Liver (tissue), 9 donors: ENCODE results near the gene FRMD6. TPM values are rescaled to one million over a fixed set of nuclear protein-coding genes. Genes with fewer than 3 reads are reported as not detected.

Source experiments
- DNase-seq: peaks from one replicate; pipeline ENCODE4 v3.0.0-alpha.2; 2017; ENCODE audit warnings: low spot score
- H3K27ac ChIP-seq, 2 donors: one replicate each; pipeline ENCODE4 v1.7.0; 2013; ENCODE audit warnings: inconsistent platforms in 2 of 2, low read length in 2 of 2, control low read depth in 1 of 2, low read depth in 1 of 2, mild to moderate bottlenecking in 1 of 2
- H3K27me3 ChIP-seq, 4 donors: one replicate each; pipeline versions ENCODE4 v1.6.1 to v1.7.0; 2013; ENCODE audit warnings: low read length in 3 of 4, inconsistent platforms in 1 of 4, mild to moderate bottlenecking in 1 of 4, moderate library complexity in 1 of 4; ENCODE audit not compliant: control insufficient read depth in 4 of 4, insufficient read depth in 4 of 4
- H3K36me3 ChIP-seq, 4 donors: one replicate each; pipeline versions ENCODE4 v1.6.1 to v1.7.0; 2013; ENCODE audit warnings: low read length in 3 of 4, mild to moderate bottlenecking in 3 of 4, low read depth in 1 of 4, moderate library complexity in 1 of 4; ENCODE audit not compliant: control insufficient read depth in 4 of 4, insufficient read depth in 3 of 4
- H3K4me1 ChIP-seq, 4 donors: one replicate each; pipeline versions ENCODE4 v1.6.1 to v1.7.0; 2013; ENCODE audit warnings: low read length in 3 of 4, mild to moderate bottlenecking in 3 of 4, moderate library complexity in 1 of 4; ENCODE audit not compliant: control insufficient read depth in 4 of 4, insufficient read depth in 4 of 4
- H3K4me3 ChIP-seq, 3 donors: one replicate each; pipeline versions ENCODE4 v1.6.1 to v1.7.0; 2013; ENCODE audit warnings: low read length in 3 of 3, control low read depth in 1 of 3, low read depth in 1 of 3, mild to moderate bottlenecking in 1 of 3
- H3K9ac ChIP-seq, 2 donors: one replicate each; pipeline ENCODE4 v1.7.0; 2013; ENCODE audit warnings: low read length in 2 of 2, mild to moderate bottlenecking in 2 of 2, moderate library complexity in 2 of 2, control low read depth in 1 of 2, low read depth in 1 of 2
- H3K9me3 ChIP-seq, 4 donors: one replicate each; pipeline versions ENCODE4 v1.6.1 to v1.7.0; 2013; ENCODE audit warnings: low read length in 3 of 4; ENCODE audit not compliant: control insufficient read depth in 4 of 4
- ATF3 ChIP-seq: IDR thresholded peaks from 2 replicates; pipeline ENCODE4 v1.6.1; 2016; ENCODE audit warnings: antibody characterized with exemption
- CTCF ChIP-seq: fragments of 150-350 bp; IDR thresholded peaks from 2 replicates; pipeline ENCODE4 v1.5.1; 2017; ENCODE audit warnings: improper control_type of control experiment, low read depth, low read length; ENCODE audit not compliant: missing input control
- EGR1 ChIP-seq, 2 donors: IDR thresholded peaks; 2 replicates each; pipeline ENCODE4 v1.6.1; 2016 to 2018; ENCODE audit warnings: antibody characterized with exemption in 2 of 2, low read depth in 2 of 2
- FOXA1 ChIP-seq: IDR thresholded peaks from 2 replicates; pipeline ENCODE4 v1.6.1; 2016; ENCODE audit warnings: antibody characterized with exemption
- FOXA2 ChIP-seq: IDR thresholded peaks from 2 replicates; pipeline ENCODE4 v1.6.1; 2016; ENCODE audit warnings: antibody characterized with exemption
- GABPA ChIP-seq, 2 donors: IDR thresholded peaks in 1 of 2; conservative IDR thresholded peaks in 1 of 2; 2 replicates each; pipeline ENCODE4 v1.6.1; 2016; ENCODE audit warnings: antibody characterized with exemption in 2 of 2, mild to moderate bottlenecking in 1 of 2, moderate library complexity in 1 of 2
- HNF4A ChIP-seq, 2 donors: conservative IDR thresholded peaks; 2 replicates each; pipeline ENCODE4 v1.6.1; 2016; ENCODE audit warnings: antibody characterized with exemption in 2 of 2, mild to moderate bottlenecking in 2 of 2
- HNF4G ChIP-seq: IDR thresholded peaks from 2 replicates; pipeline ENCODE4 v1.6.1; 2016; ENCODE audit warnings: antibody characterized with exemption
- JUND ChIP-seq, 2 donors: IDR thresholded peaks; 2 replicates each; pipeline ENCODE4 v1.6.1; 2016; ENCODE audit warnings: antibody characterized with exemption in 2 of 2
- MAX ChIP-seq: IDR thresholded peaks from 2 replicates; pipeline ENCODE4 v1.6.1; 2016; ENCODE audit warnings: antibody characterized with exemption
- NR2F2 ChIP-seq: IDR thresholded peaks from 2 replicates; pipeline ENCODE4 v1.6.1; 2016; ENCODE audit warnings: antibody characterized with exemption
- RAD21 ChIP-seq, 2 donors: IDR thresholded peaks; 2 replicates each; pipeline ENCODE4 v1.6.1; 2016; ENCODE audit warnings: antibody characterized with exemption in 2 of 2, mild to moderate bottlenecking in 2 of 2
- REST ChIP-seq: IDR thresholded peaks from 2 replicates; pipeline ENCODE4 v1.6.1; 2016; ENCODE audit warnings: antibody characterized with exemption, mild to moderate bottlenecking
- RXRA ChIP-seq, 2 donors: IDR thresholded peaks; 2 replicates each; pipeline ENCODE4 v1.6.1; 2017 to 2018; ENCODE audit warnings: antibody characterized with exemption in 2 of 2, mild to moderate bottlenecking in 1 of 2
- SP1 ChIP-seq: IDR thresholded peaks from 2 replicates; pipeline ENCODE4 v1.6.1; 2018; ENCODE audit warnings: antibody characterized with exemption, mild to moderate bottlenecking
- TAF1 ChIP-seq: conservative IDR thresholded peaks from 2 replicates; pipeline ENCODE4 v1.6.1; 2016; ENCODE audit warnings: antibody characterized with exemption, mild to moderate bottlenecking
- YY1 ChIP-seq: IDR thresholded peaks from 2 replicates; pipeline ENCODE4 v1.6.1; 2016; ENCODE audit warnings: antibody characterized with exemption, mild to moderate bottlenecking
- ZBTB33 ChIP-seq: IDR thresholded peaks from 2 replicates; pipeline ENCODE4 v1.6.1; 2016; ENCODE audit warnings: antibody characterized with exemption
- WGBS: extraction: QIAGEN DNeasy Blood & Tissue Kit; methylation state at CpG from one replicate; pipeline ENCODE4 v1.1.7; 2013; 5-methylcytosine and 5-hydroxymethylcytosine counted together
- polyA plus RNA-seq, 2 donors: library from polyadenylated mRNA; stranded (reverse) in 1 of 2; unstranded in 1 of 2; fragments of 200-250 nt in 1 of 2; fragments of >200 nt in 1 of 2; fragmentation: Nextera tagmentation in 1 of 2; extraction: Ambion mirVana in 1 of 2; gene quantifications; one replicate each; pipeline versions ENCODE4 v1.2.1 to v1.2.3, GENCODE V29; 2013 to 2015
- total RNA-seq, 2 donors: library from RNA; depleted of rRNA; stranded (reverse); fragments of >200 nt; gene quantifications; one replicate each; pipeline ENCODE4 v1.2.3, GENCODE V29; 2014
- donor health status: healthy.
- donor health status: healthy.
- donor health status: healthy.
- donor health status: healthy.
- donor health status: healthy.

FRMD6 gene
- total and polyA plus RNA-seq, 4 donors: 2.4 to 10.0 (median 3.4) TPM

- no peak for DNase-seq
- no peaks in the 10 kb centered on the region for H3K27me3 ChIP-seq
- no peaks in the 10 kb centered on the region for H3K4me1 ChIP-seq
- no peak overlapping the region for H3K27ac ChIP-seq
- H3K36me3 ChIP-seq: peaks cover 6 to 61% (median 36%) of the 10 kb centered on the region in 4 donors
- TF ChIP-seq HNF4A (conservative IDR thresholded peaks at IDR 0.05) (no peak), CTCF (no peak), SP1 (no peak), JUND (IDR thresholded peaks at IDR 0.05) (no peak), RXRA (IDR thresholded peaks at IDR 0.05) (no peak), GABPA (IDR thresholded peaks at IDR 0.05 in 1 of 2, conservative IDR thresholded peaks at IDR 0.05 in 1 of 2) (no peak), ZBTB33 (no peak), ATF3 (no peak), HNF4G (no peak), YY1 (no peak), FOXA1 (no peak), TAF1 (no peak), RAD21 (IDR thresholded peaks at IDR 0.05) (no peak), FOXA2 (no peak), REST (no peak), MAX (no peak), NR2F2 (no peak), EGR1 (IDR thresholded peaks at IDR 0.05; ENCODE audit: low read depth in 2 of 2) (no peak)
- no peak overlapping the region for H3K9ac ChIP-seq
- no peak overlapping the region for H3K4me3 ChIP-seq
- no peaks in the 10 kb centered on the region for H3K9me3 ChIP-seq
- WGBS: 93% methylated on average over 3 of the region's 3 CpGs
Measured at GRCh38 chr14:51725061-51725460, 73.4 kb downstream of the FRMD6 start.
